ENCODE data around the gene HOMER2.

Gene HOMER2

DNA sequence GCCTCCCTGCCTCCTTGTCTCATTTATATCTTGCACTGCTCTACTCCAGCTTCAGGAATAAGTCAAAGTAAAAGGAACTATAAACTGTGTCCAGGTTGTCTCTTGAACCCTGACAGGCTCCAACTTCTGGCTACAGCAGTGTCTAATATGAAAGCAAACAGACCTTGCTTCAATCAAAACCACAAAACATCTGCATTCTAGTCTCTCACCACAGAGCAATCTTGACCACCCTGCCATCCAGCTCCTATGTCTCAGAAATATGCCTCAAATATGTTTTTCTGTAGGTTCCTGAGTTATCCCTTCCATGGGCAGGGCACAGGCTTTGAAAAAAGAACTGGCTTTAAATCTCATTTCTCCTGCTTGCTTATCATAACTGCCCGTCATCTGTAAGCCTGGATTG lies 20.5 kb upstream of the HOMER2 start:
- no peak overlapping the region for H3K4me3 ChIP-seq (ENCODE audit: low read length)
- DNase-seq (ENCODE audit: low read depth): no peak
- TF ChIP-seq, protein P1, sequence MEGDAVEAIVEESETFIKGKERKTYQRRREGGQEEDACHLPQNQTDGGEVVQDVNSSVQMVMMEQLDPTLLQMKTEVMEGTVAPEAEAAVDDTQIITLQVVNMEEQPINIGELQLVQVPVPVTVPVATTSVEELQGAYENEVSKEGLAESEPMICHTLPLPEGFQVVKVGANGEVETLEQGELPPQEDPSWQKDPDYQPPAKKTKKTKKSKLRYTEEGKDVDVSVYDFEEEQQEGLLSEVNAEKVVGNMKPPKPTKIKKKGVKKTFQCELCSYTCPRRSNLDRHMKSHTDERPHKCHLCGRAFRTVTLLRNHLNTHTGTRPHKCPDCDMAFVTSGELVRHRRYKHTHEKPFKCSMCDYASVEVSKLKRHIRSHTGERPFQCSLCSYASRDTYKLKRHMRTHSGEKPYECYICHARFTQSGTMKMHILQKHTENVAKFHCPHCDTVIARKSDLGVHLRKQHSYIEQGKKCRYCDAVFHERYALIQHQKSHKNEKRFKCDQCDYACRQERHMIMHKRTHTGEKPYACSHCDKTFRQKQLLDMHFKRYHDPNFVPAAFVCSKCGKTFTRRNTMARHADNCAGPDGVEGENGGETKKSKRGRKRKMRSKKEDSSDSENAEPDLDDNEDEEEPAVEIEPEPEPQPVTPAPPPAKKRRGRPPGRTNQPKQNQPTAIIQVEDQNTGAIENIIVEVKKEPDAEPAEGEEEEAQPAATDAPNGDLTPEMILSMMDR (conservative IDR thresholded peaks at IDR 0.05; ENCODE audit: low read depth, low read length): no peak

DNA sequence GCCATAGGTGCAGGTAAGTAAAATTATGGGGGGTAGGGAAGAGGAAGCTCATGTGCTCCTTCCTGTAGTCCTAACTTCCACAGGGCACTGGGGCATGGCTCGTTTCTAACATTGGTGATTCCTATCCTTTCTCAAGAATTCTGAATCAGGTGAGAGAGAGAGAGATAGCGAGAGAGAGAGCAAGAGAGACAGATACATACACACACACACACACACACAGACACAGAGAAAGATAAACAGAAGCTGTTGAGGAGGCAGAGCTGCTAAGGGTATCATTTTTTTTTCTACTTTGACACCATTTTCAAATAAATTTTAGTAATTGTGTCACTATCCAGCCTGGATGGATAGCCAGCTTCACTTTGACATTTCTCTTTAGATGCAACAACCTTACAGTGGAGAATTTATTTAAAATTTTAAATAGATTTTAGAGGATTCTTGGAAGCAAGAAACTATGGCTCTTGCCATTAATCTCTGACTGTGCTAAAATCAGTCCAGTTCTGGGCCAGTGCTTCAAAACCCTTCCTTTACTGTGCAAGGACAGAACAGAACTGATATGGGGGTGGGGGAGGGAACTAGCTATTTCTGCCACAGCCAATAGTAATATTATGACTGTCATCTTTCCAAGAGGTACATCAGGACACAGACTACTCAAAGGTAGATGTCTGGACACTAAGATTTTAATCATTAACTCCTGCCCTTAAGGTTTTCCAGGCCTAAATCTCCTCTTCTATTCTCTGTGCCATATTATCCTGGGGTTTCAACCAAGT lies 18.9 kb upstream of the HOMER2 start:
- H3K4me3 ChIP-seq (ENCODE audit: low read length): no peak overlapping the region
- no peak for DNase-seq (ENCODE audit: low read depth)
- TF ChIP-seq, protein P1 (conservative IDR thresholded peaks at IDR 0.05; ENCODE audit: low read depth, low read length): no peak

DNA sequence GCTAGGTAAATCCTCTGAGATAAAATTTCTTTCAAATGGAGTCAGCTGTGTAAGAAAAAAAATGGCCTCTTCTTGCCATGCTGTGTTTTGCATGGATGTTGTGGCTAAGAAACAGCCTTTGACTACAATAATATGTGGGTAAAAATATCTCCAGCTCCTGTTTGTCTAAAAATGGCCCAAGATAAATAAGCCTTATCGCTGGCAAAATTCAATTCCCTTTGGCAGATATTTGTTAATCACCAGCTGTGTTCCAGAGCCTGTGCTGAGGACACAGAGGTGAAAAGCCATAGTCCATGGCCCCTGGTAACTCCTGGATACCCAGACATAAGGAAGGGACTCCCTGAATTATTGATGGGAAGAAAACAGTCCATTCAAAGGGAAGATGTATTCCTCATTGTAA lies 18.2 kb upstream of the HOMER2 start:
- H3K4me3 ChIP-seq (ENCODE audit: low read length): no peak overlapping the region
- DNase-seq (ENCODE audit: low read depth): no peak
- TF ChIP-seq, protein P1 (conservative IDR thresholded peaks at IDR 0.05; ENCODE audit: low read depth, low read length): no peak

DNA sequence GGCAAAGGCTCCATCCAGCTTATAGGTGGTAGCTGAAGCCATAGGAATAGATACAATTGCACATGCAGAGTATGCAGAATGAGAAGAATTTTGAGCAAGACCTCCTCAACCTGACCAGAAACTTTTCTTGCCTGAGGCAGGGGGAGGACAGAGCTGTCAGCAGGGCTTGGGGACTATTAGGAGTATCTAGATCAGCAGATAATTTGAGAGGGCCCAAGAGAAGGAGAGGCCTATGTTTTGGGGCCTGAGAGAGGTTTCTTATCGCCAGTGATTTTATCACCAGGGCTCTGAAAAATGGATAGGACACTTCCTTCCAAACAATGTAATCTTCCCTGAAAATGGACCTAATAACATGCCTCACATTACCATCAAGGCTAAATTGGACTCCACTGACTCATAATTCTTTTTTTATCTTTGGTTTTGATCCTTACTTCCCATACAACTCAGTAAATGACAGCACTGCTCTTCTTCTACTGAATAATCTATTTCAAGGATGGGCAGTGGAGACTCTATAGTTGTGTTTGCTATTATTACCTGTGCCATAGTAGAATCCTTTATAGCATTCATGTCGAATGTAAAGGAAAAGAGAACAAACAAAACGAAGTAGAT lies 17.7 kb upstream of the HOMER2 start:
- no peak for DNase-seq (ENCODE audit: low read depth)
- H3K4me3 ChIP-seq (ENCODE audit: low read length): no peak overlapping the region
- TF ChIP-seq, protein P1 (conservative IDR thresholded peaks at IDR 0.05; ENCODE audit: low read depth, low read length): no peak

DNA sequence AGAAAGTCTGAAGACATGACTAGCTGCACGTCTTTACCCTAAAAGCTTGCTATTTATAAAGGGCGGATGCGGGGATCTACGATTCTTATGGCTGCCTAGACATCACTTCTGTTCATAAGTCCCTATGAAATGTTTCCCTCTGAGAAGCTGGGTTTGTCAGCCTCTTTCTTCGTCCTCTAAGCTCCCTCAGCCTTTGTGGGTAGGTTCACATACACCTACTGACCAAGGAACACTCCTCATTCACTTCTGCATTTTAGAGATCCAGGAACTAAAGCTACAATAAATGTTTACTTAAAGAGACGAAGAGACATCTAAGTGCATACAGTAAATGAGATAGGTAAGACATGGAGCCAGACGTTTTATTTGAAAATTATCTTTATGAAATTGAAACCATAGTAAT lies 16.8 kb upstream of the HOMER2 start:
- no peak for DNase-seq (ENCODE audit: low read depth)
- TF ChIP-seq, protein P1 (conservative IDR thresholded peaks at IDR 0.05; ENCODE audit: low read depth, low read length): no peak
- no peak overlapping the region for H3K4me3 ChIP-seq (ENCODE audit: low read length)

DNA sequence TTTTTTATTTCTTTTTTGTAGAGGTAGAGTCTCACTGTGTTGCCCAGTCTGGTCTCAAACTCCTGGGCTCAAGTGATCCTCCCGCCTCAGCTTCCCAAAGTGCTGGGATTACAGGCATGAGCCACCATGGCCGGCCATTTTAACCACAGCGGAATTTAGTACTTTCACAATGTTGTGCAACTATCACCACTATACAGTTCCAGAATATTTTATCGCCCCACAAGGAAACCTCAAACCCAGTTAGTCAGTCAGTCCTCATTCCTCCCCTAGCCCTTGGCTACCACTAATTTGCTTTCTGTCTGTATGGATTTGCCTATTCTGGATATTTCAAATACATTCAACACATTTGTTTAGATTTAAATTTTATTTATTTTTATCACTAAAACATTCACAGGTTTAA lies 15.5 kb upstream of the HOMER2 start:
- TF ChIP-seq, protein P1 (conservative IDR thresholded peaks at IDR 0.05; ENCODE audit: low read depth, low read length): no peak
- DNase-seq (ENCODE audit: low read depth): no peak
- H3K4me3 ChIP-seq (ENCODE audit: low read length): no peak overlapping the region

DNA sequence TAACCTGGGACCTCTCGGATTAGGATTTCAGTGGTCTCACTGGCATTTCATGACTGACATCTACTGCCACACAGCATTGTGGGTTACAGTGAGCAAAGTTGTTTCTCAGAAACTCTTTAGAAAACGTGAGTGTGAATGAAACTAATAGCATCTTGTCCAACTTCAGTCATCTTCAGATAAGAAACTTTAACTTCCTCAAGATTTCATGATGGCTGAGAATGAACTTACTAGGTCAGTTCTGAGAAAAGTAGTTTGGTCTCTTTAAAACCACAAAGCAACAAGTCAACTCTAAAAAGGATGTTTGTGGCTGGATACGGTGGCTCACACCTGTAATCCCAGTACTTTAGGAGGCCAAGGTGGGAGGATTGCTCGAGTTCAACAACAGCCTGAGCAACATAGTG lies 14.2 kb upstream of the HOMER2 start:
- no peak for DNase-seq (ENCODE audit: low read depth)
- TF ChIP-seq, protein P1 (conservative IDR thresholded peaks at IDR 0.05; ENCODE audit: low read depth, low read length): no peak
- no peak overlapping the region for H3K4me3 ChIP-seq (ENCODE audit: low read length)

All from retinal pigment epithelial cell (primary cell).